Stimulated activated CD8-positive, alpha-beta memory T cell treated with anti-CD3 and anti-CD28 coated beads, Interleukin-15, amount 100 ng/mL, for 48 hours (primary cell): ENCODE measurements around the gene PBX3.

Experiments
- DNase-seq, 2 donors: peaks; one replicate each; pipeline ENCODE4 v3.0.0-alpha.2; 2020; ENCODE audit warnings: low read depth in 2 of 2

The PBX3 gene

GRCh38 chr9:125979383-125979782, 232.2 kb downstream of the PBX3 start:
- DNase-seq = no peak

GRCh38 chr9:125982798-125983406, 235.7 kb downstream of the PBX3 start:
- no peak for DNase-seq

- DNase-seq = no peak
Observed at GRCh38 chr9:125983681-125984080, 236.5 kb downstream of the PBX3 start.

- DNase-seq = no peak
Observed at GRCh38 chr9:125984461-125984860, 237.3 kb downstream of the PBX3 start.

- no peak for DNase-seq
Observed at GRCh38 chr9:125985142-125985997, 238.2 kb downstream of the PBX3 start.

GRCh38 chr9:125985998-125986655, 239.0 kb downstream of the PBX3 start:
- no peak for DNase-seq

GRCh38 chr9:125986966-125987365, 239.8 kb downstream of the PBX3 start:
- no peak for DNase-seq

- no peak for DNase-seq
Observed at GRCh38 chr9:125987420-125987819, 240.2 kb downstream of the PBX3 start.

GRCh38 chr9:125988479-125989050, 241.4 kb downstream of the PBX3 start:
- no peak for DNase-seq

GRCh38 chr9:125989090-125989501, 241.9 kb downstream of the PBX3 start:
- DNase-seq = no peak

- DNase-seq = no peak
Observed at GRCh38 chr9:125989524-125990180, 242.5 kb downstream of the PBX3 start.

GRCh38 chr9:125990186-125990792, 243.1 kb downstream of the PBX3 start:
- no peak for DNase-seq

- DNase-seq = no peak
Observed at GRCh38 chr9:125990793-125991220, 243.6 kb downstream of the PBX3 start.

GRCh38 chr9:125991886-125992529, 244.8 kb downstream of the PBX3 start:
- no peak for DNase-seq

GRCh38 chr9:125992557-125992956, 245.4 kb downstream of the PBX3 start:
- no peak for DNase-seq

GRCh38 chr9:125993466-125993865, 246.3 kb downstream of the PBX3 start:
- DNase-seq = no peak

- DNase-seq = no peak
Observed at GRCh38 chr9:125994066-125994943, 247.1 kb downstream of the PBX3 start.

- DNase-seq = no peak
Observed at GRCh38 chr9:125995006-125995405, 247.8 kb downstream of the PBX3 start.

- no peak for DNase-seq
Observed at GRCh38 chr9:125995706-125996105, 248.5 kb downstream of the PBX3 start.

- no peak for DNase-seq
Observed at GRCh38 chr9:125996791-125997190, 249.6 kb downstream of the PBX3 start.
